A549 treated with dexamethasone at 1 μM for 4 hours (cell line): ENCODE measurements around the gene CLDN14. TPM values are rescaled to one million over a fixed set of nuclear protein-coding genes. Genes with fewer than 3 reads are reported as not detected.

Experiments used
- total RNA-seq: library from RNA; stranded (reverse); fragments of 200-300 nt; extraction: Qiagen RNA extraction; gene quantifications from 5 replicates; pipeline ENCODE4 v1.2.3, GENCODE V29; 2022

CLDN14 gene, protein sequence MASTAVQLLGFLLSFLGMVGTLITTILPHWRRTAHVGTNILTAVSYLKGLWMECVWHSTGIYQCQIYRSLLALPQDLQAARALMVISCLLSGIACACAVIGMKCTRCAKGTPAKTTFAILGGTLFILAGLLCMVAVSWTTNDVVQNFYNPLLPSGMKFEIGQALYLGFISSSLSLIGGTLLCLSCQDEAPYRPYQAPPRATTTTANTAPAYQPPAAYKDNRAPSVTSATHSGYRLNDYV
- total RNA-seq = 0.07 TPM in 1 of 5 replicates, not detected in the others

DNA sequence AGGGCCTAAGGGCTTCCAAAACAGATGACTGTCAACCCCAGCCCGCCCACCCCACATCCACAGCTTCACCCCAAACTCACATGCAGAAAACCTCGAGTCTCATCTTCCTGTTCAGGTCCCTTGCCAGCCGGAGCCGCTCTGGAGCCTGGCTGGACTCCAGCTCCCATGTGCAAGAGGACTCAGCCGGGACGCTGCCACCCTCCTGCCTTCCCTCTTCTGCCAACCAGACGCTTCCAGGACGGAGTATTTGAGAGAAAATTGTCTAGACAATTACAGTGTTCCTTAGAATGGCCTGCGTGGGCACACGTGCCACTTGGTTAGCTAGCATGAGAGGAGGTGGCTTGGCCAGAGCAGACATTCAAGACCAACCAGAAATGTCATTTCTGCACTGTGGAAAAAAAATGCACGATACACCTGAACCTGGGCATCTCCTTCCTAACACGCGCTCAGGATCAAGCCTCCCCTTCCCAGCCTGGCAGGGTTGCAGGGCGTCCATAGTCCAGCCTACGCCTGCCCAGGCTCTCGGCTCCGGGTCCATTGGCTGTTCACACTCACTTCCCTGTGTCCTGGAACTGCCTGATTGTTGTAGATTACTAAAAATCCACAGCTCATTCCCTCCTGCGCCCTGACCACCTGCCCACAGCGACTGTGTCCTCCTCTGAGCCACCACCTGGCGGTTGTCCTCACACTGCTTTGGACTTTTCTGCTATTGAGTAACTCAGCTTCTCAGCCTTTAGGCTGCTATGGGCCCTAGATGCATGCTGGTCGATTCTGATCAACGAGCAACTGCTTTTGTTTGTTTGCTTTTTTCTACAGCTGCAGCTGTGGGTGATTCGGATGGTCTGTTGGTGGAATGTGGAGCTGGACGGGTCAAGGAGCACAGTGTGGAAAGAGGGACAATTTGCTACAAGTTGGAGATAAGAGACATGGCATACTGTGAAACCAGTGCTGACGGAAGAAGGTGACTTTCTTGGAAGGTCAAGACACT, at the start of gene CLDN14:
TSS of gene CLDN14 (minus strand) at position 708 of the 988 bp plus-strand sequence. CDS start 18,427 bp downstream, outside the sequence.

Other genes with a start within 250 kb of the CLDN14 start
- 5.8 to 8.4 TPM (median 6.9 TPM) in 5 replicates for gene MORC3, start 159.9 kb downstream of the CLDN14 start, total RNA-seq
- 11.8 to 13.4 TPM (median 12.5 TPM) in 5 replicates for gene CHAF1B, start 94.7 kb downstream of the CLDN14 start, total RNA-seq
- 4.8 to 8.4 TPM (median 6.5 TPM) in 5 replicates for gene SIM2, start 219.0 kb upstream of the CLDN14 start, total RNA-seq